ENCODE measurements around the gene CAPZA1.

GRCh38 chr1:112629256-112629655, 9.6 kb downstream of the CAPZA1 start:
- TF ChIP-seq, protein P1, sequence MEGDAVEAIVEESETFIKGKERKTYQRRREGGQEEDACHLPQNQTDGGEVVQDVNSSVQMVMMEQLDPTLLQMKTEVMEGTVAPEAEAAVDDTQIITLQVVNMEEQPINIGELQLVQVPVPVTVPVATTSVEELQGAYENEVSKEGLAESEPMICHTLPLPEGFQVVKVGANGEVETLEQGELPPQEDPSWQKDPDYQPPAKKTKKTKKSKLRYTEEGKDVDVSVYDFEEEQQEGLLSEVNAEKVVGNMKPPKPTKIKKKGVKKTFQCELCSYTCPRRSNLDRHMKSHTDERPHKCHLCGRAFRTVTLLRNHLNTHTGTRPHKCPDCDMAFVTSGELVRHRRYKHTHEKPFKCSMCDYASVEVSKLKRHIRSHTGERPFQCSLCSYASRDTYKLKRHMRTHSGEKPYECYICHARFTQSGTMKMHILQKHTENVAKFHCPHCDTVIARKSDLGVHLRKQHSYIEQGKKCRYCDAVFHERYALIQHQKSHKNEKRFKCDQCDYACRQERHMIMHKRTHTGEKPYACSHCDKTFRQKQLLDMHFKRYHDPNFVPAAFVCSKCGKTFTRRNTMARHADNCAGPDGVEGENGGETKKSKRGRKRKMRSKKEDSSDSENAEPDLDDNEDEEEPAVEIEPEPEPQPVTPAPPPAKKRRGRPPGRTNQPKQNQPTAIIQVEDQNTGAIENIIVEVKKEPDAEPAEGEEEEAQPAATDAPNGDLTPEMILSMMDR (IDR thresholded peaks at IDR 0.05 in 4 of 5, conservative IDR thresholded peaks at IDR 0.05 in 1 of 5), result no peak
- TF ChIP-seq POLR2A (IDR thresholded peaks at IDR 0.05), result no peak

Measured in gastrocnemius medialis (tissue), 4 donors.